LoVo (cell line): ENCODE data around the gene ATP12A.

Experiments
- DNase-seq: peaks from one replicate; pipeline ENCODE4 v3.0.0-alpha.2; 2016; ENCODE audit warnings: low spot score

Gene ATP12A

GRCh38 chr13:24663586-24663985 is 16.6 kb upstream of the ATP12A start:
- DNase-seq: no peak

DNA sequence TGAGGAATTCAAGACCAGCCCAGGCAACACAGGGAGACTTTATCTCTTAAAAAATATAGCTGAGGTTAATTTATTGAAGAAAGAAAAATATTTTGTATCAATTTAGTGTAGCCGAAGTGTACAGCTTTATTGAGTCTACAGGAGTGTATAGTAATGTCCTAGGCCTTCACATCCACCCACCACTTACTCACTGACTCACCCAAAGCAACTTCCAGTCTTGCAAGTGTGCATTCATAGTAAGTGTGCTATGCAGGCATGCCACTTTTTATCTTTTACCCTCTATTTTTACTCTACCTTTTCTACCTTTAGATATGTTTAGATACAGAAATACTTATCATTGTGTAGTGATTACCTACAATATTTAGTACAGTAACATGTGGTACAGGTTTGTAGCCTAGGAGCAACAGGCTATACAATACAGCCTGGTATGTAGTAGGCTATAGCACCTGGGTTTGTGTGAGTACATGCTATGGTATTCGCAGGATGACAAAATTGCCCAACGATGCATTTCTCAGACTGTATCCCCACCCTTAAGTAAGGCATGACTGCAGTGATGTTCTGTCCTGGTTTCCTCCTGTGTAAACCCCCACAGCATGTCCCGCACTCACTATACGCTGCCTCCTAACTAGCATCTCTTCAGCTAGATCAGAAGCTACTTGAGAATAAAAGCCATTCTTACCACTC is 15.3 kb upstream of the ATP12A start:
- DNase-seq: no peak

- DNase-seq: no peak
These were observed 11.7 kb upstream of the ATP12A start for GRCh38 chr13:24668511-24668910.

DNA sequence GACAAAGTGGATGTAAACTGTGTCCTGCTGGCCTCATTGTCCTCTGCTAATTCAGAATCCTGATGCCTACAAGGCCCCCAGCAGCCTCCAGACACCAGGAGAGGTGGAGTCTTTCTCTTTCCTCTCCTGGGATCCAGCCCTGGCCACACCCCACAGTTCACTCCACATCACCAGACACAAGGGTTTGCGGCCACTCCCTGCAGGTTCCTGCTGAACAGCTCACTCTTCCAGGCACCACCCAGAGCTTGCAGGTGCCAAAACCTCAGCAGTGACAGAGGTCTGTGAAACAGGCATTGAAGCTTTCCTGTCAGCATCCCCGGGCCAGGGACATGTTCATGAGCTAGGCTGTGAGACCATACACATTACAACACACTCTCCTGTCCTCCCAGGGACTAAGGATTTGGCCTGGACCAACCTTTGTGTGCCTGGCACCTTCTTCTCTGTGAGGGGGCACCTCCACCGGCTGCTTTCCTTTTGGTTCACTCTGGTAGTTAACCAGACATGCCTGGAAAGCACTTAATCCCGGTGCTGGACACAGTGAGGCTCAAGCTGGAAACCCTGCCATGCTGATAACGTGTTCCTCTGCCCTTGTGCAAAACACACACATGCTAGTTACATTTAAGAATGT is 11.1 kb upstream of the ATP12A start:
- peak; percentile 81 for DNase-seq

DNA sequence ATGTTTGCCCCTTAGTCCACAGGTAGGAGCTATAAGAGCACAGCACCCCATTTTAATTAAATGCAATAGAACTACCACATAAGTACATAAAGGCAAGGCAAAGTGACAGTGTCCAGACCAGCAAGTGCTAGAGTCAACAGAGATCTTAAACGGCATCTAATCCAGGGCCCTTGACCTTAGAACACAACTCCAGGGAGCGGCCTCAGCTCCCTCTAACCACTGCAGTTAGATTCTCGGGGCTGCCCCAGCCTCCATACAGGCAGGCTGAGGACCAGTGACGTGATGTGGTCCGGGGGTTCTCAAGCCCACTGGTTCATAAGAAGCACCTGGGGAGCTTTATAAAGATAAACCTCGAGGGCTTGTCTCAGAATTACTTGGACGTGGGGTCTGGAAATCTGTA is 10.0 kb upstream of the ATP12A start:
- no peak for DNase-seq

DNA sequence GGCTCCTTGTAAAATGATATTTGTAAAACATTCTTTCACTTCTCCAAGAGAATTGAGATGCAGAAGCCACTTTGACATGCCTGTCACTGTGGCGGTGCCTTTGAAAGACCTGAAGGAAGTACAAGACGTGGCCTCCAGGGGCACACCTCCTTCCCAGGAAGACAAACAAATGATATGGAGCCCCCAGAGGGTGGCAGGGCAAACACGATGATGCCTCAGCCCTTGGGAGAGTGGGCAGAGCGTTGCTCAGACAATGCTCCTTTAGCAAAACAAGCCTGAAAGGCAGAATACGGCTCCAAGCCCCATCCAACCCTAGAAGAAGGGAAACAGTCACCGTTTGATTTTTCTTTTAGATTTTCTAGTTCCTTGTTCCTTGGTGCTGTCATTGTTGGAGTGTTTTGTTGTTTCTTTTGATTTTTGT is 9.2 kb upstream of the ATP12A start:
- DNase-seq: peak; percentile 71

- peak; percentile 81 for DNase-seq
These were observed 8.7 kb upstream of the ATP12A start for GRCh38 chr13:24671386-24672113.

DNA sequence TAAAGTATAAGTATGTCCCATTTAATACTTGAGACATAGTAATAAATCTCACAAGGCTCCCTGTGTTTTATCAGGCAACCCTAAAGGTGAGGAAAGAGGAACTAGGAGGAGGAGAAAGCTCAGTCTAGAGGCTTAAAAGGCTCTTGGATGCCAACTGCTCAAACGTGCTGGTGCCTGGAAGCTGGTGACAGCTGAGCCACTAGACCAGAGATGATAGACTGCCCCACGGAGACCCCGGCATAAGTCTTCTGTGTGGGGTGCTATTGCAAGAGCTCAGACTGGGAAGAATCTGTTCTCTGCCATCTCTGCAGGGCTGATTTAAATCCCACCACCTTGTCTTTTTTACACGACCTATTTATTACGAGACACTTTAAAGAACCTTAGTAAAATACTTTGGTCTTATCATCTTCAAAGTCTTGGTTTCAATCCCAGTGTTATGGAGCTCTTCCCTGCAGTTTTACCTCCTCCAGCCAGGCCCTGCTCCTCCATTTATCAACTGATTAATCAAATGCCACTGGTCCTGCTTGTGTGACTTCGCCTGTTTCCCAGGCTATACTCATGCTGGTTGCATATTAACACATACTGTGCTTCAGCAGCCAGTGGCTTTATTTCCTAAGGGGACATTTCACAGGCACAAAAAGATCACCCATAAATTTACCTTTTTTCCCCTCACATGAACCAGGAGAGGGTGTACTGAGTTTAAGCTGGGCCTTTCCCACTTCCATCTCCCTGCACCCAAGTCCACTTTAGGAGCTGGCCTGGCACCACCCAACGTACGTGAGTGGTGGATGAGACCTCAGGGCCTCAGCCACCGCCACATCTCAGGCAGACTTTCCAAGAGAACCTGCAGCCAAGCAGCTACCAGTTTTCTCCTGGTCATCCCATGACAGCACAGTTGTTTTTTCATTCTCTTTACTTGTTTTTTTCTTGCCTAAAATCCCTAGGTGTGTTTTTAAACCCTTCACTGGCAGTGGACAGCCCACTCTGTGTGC is 7.8 kb upstream of the ATP12A start:
- DNase-seq: no peak

DNA sequence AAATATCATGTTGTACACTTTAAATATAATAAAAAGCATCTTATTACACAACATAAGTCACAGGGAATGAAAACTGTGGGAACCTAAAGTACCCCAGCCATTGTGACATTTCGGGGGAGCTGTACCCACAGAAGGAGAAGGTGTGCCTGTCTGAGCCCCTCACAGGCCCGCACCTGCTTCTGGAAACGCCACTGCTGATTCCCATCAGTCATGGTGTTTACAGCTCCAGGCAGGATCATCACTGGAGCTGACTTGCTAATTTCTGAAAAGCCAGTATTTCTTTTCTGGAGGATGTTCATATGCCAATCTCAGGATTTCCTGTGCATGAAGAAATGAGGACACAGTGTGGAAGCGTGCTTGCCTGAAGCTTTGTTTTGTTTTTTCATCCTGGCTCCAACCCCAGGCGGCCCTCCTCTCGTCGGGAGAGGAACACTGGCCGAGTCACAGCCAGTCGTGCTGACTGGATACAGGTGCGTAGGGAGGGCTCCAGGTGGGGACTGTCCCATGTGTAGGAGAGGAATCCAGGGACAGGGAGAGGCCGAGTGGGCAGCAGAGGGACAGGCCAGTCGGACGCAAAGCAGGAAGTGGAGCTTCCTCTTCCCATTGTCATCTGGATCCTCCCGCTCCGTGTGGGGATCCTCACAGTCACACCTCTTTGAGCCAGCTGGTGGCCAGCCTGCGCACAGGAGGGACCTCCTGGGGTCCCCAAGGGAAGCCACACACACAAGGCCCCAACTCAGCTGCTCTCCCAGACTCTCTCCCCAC is 4.2 kb upstream of the ATP12A start:
- DNase-seq: no peak

DNA sequence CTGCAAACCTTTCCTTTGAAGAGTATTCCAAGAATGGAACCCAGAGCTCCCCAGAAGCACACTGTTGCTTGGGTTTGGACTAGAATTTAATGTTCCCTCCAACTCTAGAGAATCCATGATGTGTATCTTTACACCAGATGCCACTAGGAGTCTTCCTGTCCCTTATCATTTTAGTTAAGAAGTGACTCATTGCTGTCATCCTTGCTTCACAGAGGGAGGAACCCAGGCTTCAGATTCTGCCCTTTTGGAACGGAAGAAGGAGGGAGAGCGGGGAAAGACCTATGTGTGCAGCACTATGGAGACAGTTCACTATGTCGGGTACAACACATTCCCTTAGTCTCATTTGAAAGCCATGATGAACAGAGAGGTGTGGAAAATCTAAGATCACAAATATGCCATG is 2.1 kb upstream of the ATP12A start:
- no peak for DNase-seq

DNA sequence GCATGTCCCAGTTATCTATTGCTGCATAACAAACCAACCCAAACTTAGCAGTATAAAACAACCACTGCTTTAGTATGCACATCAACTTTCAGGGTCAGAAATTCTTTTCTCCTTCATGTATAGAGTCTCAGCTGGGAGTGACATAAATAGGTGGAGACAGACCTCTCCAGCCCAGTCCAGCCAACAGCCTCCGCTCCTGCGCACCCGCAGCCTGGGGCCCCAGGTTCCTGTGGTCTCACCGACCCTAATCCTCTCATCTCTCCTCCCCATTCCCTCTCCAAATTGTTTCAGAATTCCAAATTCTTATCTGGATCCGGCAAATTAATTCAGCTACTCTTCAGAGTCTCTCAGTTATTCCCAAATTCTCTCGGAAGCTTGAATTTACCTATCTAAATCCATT is 522 bp upstream of the ATP12A start:
- no peak for DNase-seq

GRCh38 chr13:24680921-24681604 is 855 bp downstream of the ATP12A start:
- no peak for DNase-seq

GRCh38 chr13:24681930-24682329 is 1.7 kb downstream of the ATP12A start:
- DNase-seq: no peak

GRCh38 chr13:24682353-24682752 is 2.1 kb downstream of the ATP12A start:
- no peak for DNase-seq

- DNase-seq: no peak
These were observed 3.1 kb downstream of the ATP12A start for GRCh38 chr13:24683351-24683750.

GRCh38 chr13:24683838-24684599 is 3.8 kb downstream of the ATP12A start:
- peak; percentile 30 for DNase-seq

DNA sequence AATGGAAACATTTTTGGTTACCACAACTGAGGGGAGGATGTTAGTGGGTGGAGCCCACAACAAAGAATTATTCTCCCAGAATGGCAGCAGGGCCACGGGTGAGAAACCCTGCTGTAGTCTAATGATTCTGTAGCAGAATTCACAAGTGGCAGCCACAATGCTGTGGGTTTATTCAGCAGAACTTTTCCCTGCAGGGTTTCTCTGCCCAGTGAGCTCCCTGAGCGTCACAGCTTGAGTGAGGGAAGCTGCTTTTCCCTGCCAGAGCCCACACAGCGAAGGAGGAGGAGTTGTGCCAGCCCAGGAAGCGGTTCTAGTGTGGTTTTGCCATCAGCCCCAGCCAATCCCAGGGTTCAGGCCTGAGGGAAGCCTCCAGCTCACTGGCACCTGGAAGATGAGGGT is 4.4 kb downstream of the ATP12A start:
- DNase-seq: no peak

- no peak for DNase-seq
These were observed 5.1 kb downstream of the ATP12A start for GRCh38 chr13:24685314-24685713.

- no peak for DNase-seq
These were observed 7.4 kb downstream of the ATP12A start for GRCh38 chr13:24687611-24688010.

- DNase-seq: no peak
These were observed 7.9 kb downstream of the ATP12A start for GRCh38 chr13:24688111-24688510.
